IPS DF 6.9 (cell line): ENCODE measurements around the gene FAM217B.

ENCODE experiments used
- DNase-seq: peaks from one replicate; pipeline ENCODE4 v3.0.0-alpha.2; 2013; ENCODE audit warnings: low read depth, low spot score
- H3K27ac ChIP-seq: one replicate; pipeline ENCODE4 v1.5.1; 2013; ENCODE audit warnings: low read length, control low read depth
- H3K27me3 ChIP-seq: 2 replicates; pipeline ENCODE4 v1.6.1; 2013; ENCODE audit warnings: mild to moderate bottlenecking, low read length; ENCODE audit not compliant: control insufficient read depth, insufficient read depth
- H3K36me3 ChIP-seq: 2 replicates; pipeline ENCODE4 v1.6.1; 2013; ENCODE audit warnings: low read length; ENCODE audit not compliant: control insufficient read depth, insufficient read depth
- H3K4me1 ChIP-seq: 2 replicates; pipeline ENCODE4 v1.6.1; 2013; ENCODE audit warnings: low read length; ENCODE audit not compliant: control insufficient read depth, insufficient read depth
- H3K4me3 ChIP-seq: 2 replicates; pipeline ENCODE4 v1.5.1; 2013; ENCODE audit warnings: mild to moderate bottlenecking, low read length
- H3K9me3 ChIP-seq: 2 replicates; pipeline ENCODE4 v1.6.1; 2013; ENCODE audit warnings: low read length, inconsistent platforms; ENCODE audit not compliant: control insufficient read depth, insufficient read depth
- WGBS: extraction: QIAGEN DNeasy Blood & Tissue Kit; methylation state at CpG from one replicate; pipeline ENCODE4 v1.1.7; 2013; ENCODE audit warnings: mixed read lengths, missing lambda C conversion rate; ENCODE audit not compliant: insufficient read length, insufficient coverage; 5-methylcytosine and 5-hydroxymethylcytosine counted together

FAM217B gene

GRCh38 chr20:59925359-59925758 is 14.8 kb upstream of the FAM217B start:
- no peak for DNase-seq
- Histone ChIP-seq H3K9me3 (no peaks in the 10 kb centered on the region), H3K4me3 (no peak overlapping the region), H3K4me1 (no peaks in the 10 kb centered on the region), H3K27ac (no peak overlapping the region), H3K36me3 (no peaks in the 10 kb centered on the region), H3K27me3 (no peaks in the 10 kb centered on the region)
- WGBS, result no CpG with 5 or more reads among the region's 1 CpG

GRCh38 chr20:59925899-59926298 is 14.3 kb upstream of the FAM217B start:
- Histone ChIP-seq H3K4me3 (no peak overlapping the region), H3K4me1 (no peaks in the 10 kb centered on the region), H3K9me3 (no peaks in the 10 kb centered on the region), H3K27me3 (no peaks in the 10 kb centered on the region), H3K27ac (no peak overlapping the region), H3K36me3 (no peaks in the 10 kb centered on the region)
- DNase-seq, result no peak

GRCh38 chr20:59931511-59932312 is 8.5 kb upstream of the FAM217B start:
- H3K27me3 ChIP-seq, result peaks cover 2% of the 10 kb centered on the region; the same call in 1 of the 2 replicates
- H3K27ac ChIP-seq, result no peak overlapping the region
- H3K36me3 ChIP-seq, result no peaks in the 10 kb centered on the region; the same call in 1 of the 2 replicates
- DNase-seq, result no peak
- H3K4me3 ChIP-seq, result no peak overlapping the region
- H3K4me1 ChIP-seq, result no peaks in the 10 kb centered on the region
- H3K9me3 ChIP-seq, result no peaks in the 10 kb centered on the region
- WGBS, result no CpG with 5 or more reads among the region's 9 CpGs

- Histone ChIP-seq H3K9me3 (no peaks in the 10 kb centered on the region), H3K4me1 (no peaks in the 10 kb centered on the region), H3K27me3 (peaks cover 2% of the 10 kb centered on the region; the same call in 1 of the 2 replicates), H3K4me3 (no peak overlapping the region), H3K27ac (no peak overlapping the region), H3K36me3 (no peaks in the 10 kb centered on the region; the same call in 1 of the 2 replicates)
- DNase-seq, result no peak
- WGBS, result no CpG with 5 or more reads among the region's 72 CpGs
These were observed 7.4 kb upstream of the FAM217B start for GRCh38 chr20:59932616-59933295.

GRCh38 chr20:59933296-59933848 is 6.8 kb upstream of the FAM217B start, which contains the start of gene SYCP2:
TSS of gene SYCP2 (minus strand) at chr20:59933637. CDS start at chr20:59922413, 11,224 bp downstream.
- no peak within 1 kb of the TSS for H3K27ac ChIP-seq

GRCh38 chr20:59933849-59934585 is 6.2 kb upstream of the FAM217B start:
- Histone ChIP-seq H3K36me3 (no peaks in the 10 kb centered on the region; the same call in 1 of the 2 replicates), H3K27ac (no peak overlapping the region), H3K9me3 (no peaks in the 10 kb centered on the region), H3K27me3 (peaks cover 3% of the 10 kb centered on the region; the same call in 1 of the 2 replicates), H3K4me1 (no peaks in the 10 kb centered on the region), H3K4me3 (peak overlapping the region; percentile 20; the same call in 1 of the 2 replicates)
- DNase-seq, result no peak
- no CpG with 5 or more reads among the region's 59 CpGs for WGBS

More at GRCh38 chr20:59933296-59933848, 6.8 kb upstream of the FAM217B start, which contains the start of gene SYCP2:
- no peaks in the 10 kb centered on the region; the same call in 1 of the 2 replicates for H3K36me3 ChIP-seq
- H3K4me1 ChIP-seq, result no peaks in the 10 kb centered on the region
- no peak for DNase-seq
- H3K4me3 ChIP-seq, result peak within 1 kb of the TSS; percentile 20; the same call in 1 of the 2 replicates
- WGBS, result no CpG with 5 or more reads among the region's 65 CpGs
- H3K9me3 ChIP-seq, result no peaks in the 10 kb centered on the region
- H3K27me3 ChIP-seq, result peaks cover 2% of the 10 kb centered on the region; the same call in 1 of the 2 replicates

DNA sequence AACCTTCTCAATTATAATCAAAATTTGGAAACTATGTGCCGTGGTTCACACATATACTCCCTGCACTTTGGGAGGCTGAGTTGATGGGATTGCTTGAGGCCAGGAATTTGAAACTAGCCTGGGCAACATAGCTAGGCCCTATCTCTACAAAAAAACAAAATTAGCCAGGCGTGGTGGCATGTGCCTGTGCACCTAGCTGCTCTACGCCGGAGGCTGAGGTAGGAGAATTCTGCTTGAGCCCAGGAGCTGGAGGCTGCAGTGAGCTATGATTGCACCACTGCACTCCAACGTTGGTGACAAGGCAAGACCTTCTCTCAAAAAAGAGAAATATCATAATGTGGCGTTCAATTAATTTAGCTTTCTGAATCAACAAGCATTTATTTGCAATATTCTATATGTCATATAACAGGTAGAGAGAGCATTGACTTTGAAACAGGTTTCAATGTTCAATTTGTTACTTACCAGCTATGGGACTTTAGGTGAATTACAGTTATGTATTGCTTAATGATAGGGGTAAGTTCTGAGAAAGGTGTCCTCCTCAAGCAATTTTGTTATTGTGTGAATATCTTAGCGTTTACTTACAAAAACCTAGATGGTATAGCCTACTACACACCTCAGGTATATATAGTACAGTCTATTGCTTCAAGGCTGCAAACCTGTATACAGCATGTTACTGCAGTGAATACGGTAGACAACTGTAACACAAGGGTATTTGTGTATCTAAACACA is 4.6 kb upstream of the FAM217B start:
- WGBS, result no CpG with 5 or more reads among the region's 8 CpGs
- Histone ChIP-seq H3K36me3 (no peaks in the 10 kb centered on the region; the same call in 1 of the 2 replicates), H3K4me1 (no peaks in the 10 kb centered on the region), H3K27me3 (peaks cover 5% of the 10 kb centered on the region; the same call in 1 of the 2 replicates), H3K4me3 (no peak overlapping the region), H3K9me3 (no peaks in the 10 kb centered on the region), H3K27ac (no peak overlapping the region)
- DNase-seq, result no peak

- no CpG with 5 or more reads among the region's 4 CpGs for WGBS
- Histone ChIP-seq H3K36me3 (no peaks in the 10 kb centered on the region; the same call in 1 of the 2 replicates), H3K4me3 (no peak overlapping the region), H3K9me3 (no peaks in the 10 kb centered on the region), H3K27me3 (peaks cover 5% of the 10 kb centered on the region; the same call in 1 of the 2 replicates), H3K27ac (no peak overlapping the region), H3K4me1 (no peaks in the 10 kb centered on the region)
- DNase-seq, result no peak
These were observed 3.8 kb upstream of the FAM217B start for GRCh38 chr20:59936409-59936808.

DNA sequence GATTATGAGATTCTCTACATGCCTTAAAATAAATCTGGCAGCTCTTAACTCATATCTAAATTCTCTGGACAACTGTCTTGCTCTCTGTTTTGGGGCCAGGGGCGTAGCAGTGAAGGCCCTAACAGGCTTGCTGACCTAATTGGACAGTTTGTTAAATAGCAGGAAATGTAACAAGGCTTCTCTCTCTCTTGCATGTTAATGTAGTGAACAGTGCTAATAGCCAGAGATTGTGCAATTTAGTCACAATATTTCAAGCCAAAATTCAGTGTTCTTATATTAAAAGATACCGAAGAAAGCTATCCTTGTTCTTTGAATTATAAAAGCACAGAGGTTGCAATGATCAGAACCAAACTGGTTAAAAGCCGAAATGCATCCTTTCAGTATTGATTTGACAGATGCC is 3.0 kb upstream of the FAM217B start:
- Histone ChIP-seq H3K27me3 (peaks cover 5% of the 10 kb centered on the region; the same call in 1 of the 2 replicates), H3K4me1 (no peaks in the 10 kb centered on the region), H3K4me3 (no peak overlapping the region), H3K27ac (no peak overlapping the region), H3K9me3 (no peaks in the 10 kb centered on the region), H3K36me3 (no peaks in the 10 kb centered on the region; the same call in 1 of the 2 replicates)
- no CpG with 5 or more reads among the region's 3 CpGs for WGBS
- DNase-seq, result no peak
